Measurements from ENCODE around the gene TENM4. TPM values are rescaled to one million over a fixed set of nuclear protein-coding genes. Genes with fewer than 3 reads are reported as not detected.

TENM4 gene
- polyA plus RNA-seq, 2 of the 4 experiments (the other 2 are of a cell fraction): 0.06 to 0.31 TPM

DNA sequence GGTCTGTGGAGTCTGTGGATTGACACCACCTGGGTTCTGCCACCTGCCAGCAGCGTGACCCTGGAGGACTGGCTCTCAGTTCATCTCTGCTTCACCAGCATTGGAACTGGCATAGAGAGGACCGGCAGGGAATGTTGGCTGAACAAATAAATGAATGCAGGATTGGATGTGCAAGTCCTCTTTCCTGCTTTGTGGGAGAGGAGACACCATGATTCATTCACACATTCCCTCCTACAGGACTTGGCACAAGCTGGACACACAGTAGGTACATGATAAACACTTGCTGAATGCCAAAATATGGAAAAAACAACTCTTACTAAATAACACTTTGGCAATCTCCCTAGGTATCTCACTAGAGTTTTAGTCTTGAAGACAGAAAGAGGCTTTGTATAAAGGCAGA lies 749.6 kb downstream of the TENM4 start:
- Histone ChIP-seq H3K27ac (no peak overlapping the region), H3K4me2 (no peak overlapping the region), H3K4me3 (no peak overlapping the region), H3K9me3 (no peaks in the 10 kb centered on the region), H3K4me1 (no peaks in the 10 kb centered on the region)
- CTCF ChIA-PET: interaction anchor here (3.1 kb wide), 1 partner anchor 24 kb away, joined by 12 read pairs; no protein-coding TSS in a partner anchor
- POLR2A ChIA-PET: no interaction called here
- TF ChIP-seq ZC3H11A (IDR thresholded peaks at IDR 0.05): no peak
- TF ChIP-seq FOXS1 (CRISPR knock-in tag; IDR thresholded peaks at IDR 0.05): no peak
- no peak for TF ChIP-seq RFX5 (IDR thresholded peaks at IDR 0.05)
- no peak for TF ChIP-seq MAFK (IDR thresholded peaks at IDR 0.05; ENCODE audit: partially characterized antibody)
- no peak for TF ChIP-seq PHF8 (IDR thresholded peaks at IDR 0.05; ENCODE audit: borderline replicate concordance, low read depth)
- no peak for TF ChIP-seq RNF2 (IDR thresholded peaks at IDR 0.05; ENCODE audit: borderline replicate concordance, low read depth)
- no peak for TF ChIP-seq GATA3 (IDR thresholded peaks at IDR 0.05; ENCODE audit: borderline replicate concordance)
- TF ChIP-seq TFCP2L1 (CRISPR knock-in tag; IDR thresholded peaks at IDR 0.05): no peak
- no peak for TF ChIP-seq CHD4 (IDR thresholded peaks at IDR 0.05; ENCODE audit: borderline replicate concordance)
- no peak for TF ChIP-seq POLR2AphosphoS2 (conservative IDR thresholded peaks at IDR 0.05; ENCODE audit: low read length)
- TF ChIP-seq FOSB (CRISPR knock-in tag; IDR thresholded peaks at IDR 0.05): no peak
- TF ChIP-seq, protein P1, sequence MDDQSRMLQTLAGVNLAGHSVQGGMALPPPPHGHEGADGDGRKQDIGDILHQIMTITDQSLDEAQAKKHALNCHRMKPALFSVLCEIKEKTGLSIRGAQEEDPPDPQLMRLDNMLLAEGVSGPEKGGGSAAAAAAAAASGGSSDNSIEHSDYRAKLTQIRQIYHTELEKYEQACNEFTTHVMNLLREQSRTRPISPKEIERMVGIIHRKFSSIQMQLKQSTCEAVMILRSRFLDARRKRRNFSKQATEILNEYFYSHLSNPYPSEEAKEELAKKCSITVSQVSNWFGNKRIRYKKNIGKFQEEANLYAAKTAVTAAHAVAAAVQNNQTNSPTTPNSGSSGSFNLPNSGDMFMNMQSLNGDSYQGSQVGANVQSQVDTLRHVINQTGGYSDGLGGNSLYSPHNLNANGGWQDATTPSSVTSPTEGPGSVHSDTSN (IDR thresholded peaks at IDR 0.05): no peak
- TF ChIP-seq E2F6 (IDR thresholded peaks at IDR 0.05; ENCODE audit: borderline replicate concordance, low read depth): no peak
- no peak for TF ChIP-seq RARB (CRISPR knock-in tag; IDR thresholded peaks at IDR 0.05)
- TF ChIP-seq, protein P2, sequence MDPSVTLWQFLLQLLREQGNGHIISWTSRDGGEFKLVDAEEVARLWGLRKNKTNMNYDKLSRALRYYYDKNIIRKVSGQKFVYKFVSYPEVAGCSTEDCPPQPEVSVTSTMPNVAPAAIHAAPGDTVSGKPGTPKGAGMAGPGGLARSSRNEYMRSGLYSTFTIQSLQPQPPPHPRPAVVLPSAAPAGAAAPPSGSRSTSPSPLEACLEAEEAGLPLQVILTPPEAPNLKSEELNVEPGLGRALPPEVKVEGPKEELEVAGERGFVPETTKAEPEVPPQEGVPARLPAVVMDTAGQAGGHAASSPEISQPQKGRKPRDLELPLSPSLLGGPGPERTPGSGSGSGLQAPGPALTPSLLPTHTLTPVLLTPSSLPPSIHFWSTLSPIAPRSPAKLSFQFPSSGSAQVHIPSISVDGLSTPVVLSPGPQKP (IDR thresholded peaks at IDR 0.05; ENCODE audit: low read depth, low read length): no peak
- no peak for TF ChIP-seq SMC3 (IDR thresholded peaks at IDR 0.05)
- FAIRE-seq: no peak
- no peak for ATAC-seq
- DNase-seq (ENCODE audit: low read depth in 1 of 2, low spot score in 1 of 2): no peak
- WGBS (ENCODE audit: missing lambda C conversion rate): 0% methylated on average over 2 of the region's 2 CpGs

DNA sequence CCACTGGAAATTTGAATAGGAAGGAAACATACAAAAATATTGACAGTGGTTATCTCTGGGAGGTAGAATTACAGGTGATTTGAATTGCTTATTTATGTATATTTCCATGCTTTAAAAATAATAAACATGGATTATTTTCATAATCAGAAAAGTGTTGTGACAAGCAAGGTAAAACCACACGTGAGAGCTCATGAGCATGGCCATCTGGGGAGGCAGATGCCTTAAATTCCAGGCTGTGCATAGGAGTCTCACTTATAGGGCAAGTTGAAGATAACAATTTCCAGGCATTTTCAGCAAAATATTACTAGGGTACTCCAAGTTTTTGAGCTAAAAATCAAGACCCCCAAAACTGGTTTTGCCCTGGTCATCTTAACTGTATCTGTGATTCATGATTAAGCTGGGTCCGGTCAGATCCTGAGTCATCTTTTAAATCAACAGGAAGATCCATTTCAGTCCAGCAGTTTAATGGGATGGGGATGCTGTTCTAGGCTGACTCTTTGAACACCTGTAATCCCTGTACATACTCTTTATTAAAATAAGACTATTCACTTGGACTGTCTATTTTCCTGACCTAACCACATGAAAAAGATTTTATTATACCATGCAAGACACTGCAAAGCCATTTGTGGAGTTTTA lies 750.4 kb downstream of the TENM4 start:
- no peak for FAIRE-seq
- Histone ChIP-seq H3K4me3 (no peak overlapping the region), H3K4me1 (no peaks in the 10 kb centered on the region), H3K27ac (no peak overlapping the region), H3K9me3 (no peaks in the 10 kb centered on the region), H3K4me2 (no peak overlapping the region)
- CTCF ChIA-PET: interaction anchor here (1.1 to 3.1 kb wide), 2 partner anchors 9 to 25 kb away, joined by 3 to 12 read pairs; no protein-coding TSS in a partner anchor
- ATAC-seq: no peak
- no peak for DNase-seq (ENCODE audit: low read depth in 1 of 2, low spot score in 1 of 2)
- WGBS (ENCODE audit: missing lambda C conversion rate): 11% methylated on average over 2 of the region's 2 CpGs
- POLR2A ChIA-PET: no interaction called here
- TF ChIP-seq, protein P3, sequence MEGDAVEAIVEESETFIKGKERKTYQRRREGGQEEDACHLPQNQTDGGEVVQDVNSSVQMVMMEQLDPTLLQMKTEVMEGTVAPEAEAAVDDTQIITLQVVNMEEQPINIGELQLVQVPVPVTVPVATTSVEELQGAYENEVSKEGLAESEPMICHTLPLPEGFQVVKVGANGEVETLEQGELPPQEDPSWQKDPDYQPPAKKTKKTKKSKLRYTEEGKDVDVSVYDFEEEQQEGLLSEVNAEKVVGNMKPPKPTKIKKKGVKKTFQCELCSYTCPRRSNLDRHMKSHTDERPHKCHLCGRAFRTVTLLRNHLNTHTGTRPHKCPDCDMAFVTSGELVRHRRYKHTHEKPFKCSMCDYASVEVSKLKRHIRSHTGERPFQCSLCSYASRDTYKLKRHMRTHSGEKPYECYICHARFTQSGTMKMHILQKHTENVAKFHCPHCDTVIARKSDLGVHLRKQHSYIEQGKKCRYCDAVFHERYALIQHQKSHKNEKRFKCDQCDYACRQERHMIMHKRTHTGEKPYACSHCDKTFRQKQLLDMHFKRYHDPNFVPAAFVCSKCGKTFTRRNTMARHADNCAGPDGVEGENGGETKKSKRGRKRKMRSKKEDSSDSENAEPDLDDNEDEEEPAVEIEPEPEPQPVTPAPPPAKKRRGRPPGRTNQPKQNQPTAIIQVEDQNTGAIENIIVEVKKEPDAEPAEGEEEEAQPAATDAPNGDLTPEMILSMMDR (IDR thresholded peaks at IDR 0.05): no peak
- TF ChIP-seq EHF (CRISPR knock-in tag; IDR thresholded peaks at IDR 0.05) (no peak), FOSL2 (IDR thresholded peaks at IDR 0.05) (no peak), FOSL2 (CRISPR knock-in tag; IDR thresholded peaks at IDR 0.05) (no peak), SMC3 (IDR thresholded peaks at IDR 0.05) (no peak), CHD2 (IDR thresholded peaks at IDR 0.05; ENCODE audit: low read length, partially characterized antibody) (no peak), ZSCAN20 (CRISPR knock-in tag; IDR thresholded peaks at IDR 0.05) (no peak), MAZ (IDR thresholded peaks at IDR 0.05; ENCODE audit: borderline replicate concordance, low read depth, low read length) (no peak), RFX5 (IDR thresholded peaks at IDR 0.05) (no peak), NPAS2 (CRISPR knock-in tag; IDR thresholded peaks at IDR 0.05; ENCODE audit: borderline replicate concordance) (no peak), KDM1A (IDR thresholded peaks at IDR 0.05; ENCODE audit: low read depth) (no peak), HOXB13 (CRISPR knock-in tag; IDR thresholded peaks at IDR 0.05; ENCODE audit: low read depth) (no peak), RAD21 (conservative IDR thresholded peaks at IDR 0.05 in 1 of 2, IDR thresholded peaks at IDR 0.05 in 1 of 2) (no peak), E2F6 (IDR thresholded peaks at IDR 0.05; ENCODE audit: borderline replicate concordance, low read depth) (no peak), NFE2L2 (conservative IDR thresholded peaks at IDR 0.05; ENCODE audit: low read length) (no peak)
- TF ChIP-seq, protein P4, sequence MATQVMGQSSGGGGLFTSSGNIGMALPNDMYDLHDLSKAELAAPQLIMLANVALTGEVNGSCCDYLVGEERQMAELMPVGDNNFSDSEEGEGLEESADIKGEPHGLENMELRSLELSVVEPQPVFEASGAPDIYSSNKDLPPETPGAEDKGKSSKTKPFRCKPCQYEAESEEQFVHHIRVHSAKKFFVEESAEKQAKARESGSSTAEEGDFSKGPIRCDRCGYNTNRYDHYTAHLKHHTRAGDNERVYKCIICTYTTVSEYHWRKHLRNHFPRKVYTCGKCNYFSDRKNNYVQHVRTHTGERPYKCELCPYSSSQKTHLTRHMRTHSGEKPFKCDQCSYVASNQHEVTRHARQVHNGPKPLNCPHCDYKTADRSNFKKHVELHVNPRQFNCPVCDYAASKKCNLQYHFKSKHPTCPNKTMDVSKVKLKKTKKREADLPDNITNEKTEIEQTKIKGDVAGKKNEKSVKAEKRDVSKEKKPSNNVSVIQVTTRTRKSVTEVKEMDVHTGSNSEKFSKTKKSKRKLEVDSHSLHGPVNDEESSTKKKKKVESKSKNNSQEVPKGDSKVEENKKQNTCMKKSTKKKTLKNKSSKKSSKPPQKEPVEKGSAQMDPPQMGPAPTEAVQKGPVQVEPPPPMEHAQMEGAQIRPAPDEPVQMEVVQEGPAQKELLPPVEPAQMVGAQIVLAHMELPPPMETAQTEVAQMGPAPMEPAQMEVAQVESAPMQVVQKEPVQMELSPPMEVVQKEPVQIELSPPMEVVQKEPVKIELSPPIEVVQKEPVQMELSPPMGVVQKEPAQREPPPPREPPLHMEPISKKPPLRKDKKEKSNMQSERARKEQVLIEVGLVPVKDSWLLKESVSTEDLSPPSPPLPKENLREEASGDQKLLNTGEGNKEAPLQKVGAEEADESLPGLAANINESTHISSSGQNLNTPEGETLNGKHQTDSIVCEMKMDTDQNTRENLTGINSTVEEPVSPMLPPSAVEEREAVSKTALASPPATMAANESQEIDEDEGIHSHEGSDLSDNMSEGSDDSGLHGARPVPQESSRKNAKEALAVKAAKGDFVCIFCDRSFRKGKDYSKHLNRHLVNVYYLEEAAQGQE (IDR thresholded peaks at IDR 0.05): no peak
